BLaER1 treated with 17β-estradiol and CSF1 and Interleukin-3, amounts not matched to agents 10 nM and 100 nM (cell line): ENCODE results near the gene MFAP1.
"Not testable (repeated sequence)": the region's sequence is repeated elsewhere in the genome, so short reads cannot be mapped to it uniquely, and the experiment has no call there.

Experiments used
- H3K27ac ChIP-seq, 11 experiments: shearing (Covaris generic); formaldehyde crosslinking; 2 replicates each; pipeline ENCODE4 v1.8.1; 2022
- H3K27me3 ChIP-seq, 11 experiments: shearing (Covaris generic); formaldehyde crosslinking; 2 replicates each; pipeline ENCODE4 v1.8.1; 2022
- H3K36me3 ChIP-seq, 11 experiments: shearing (Covaris generic); formaldehyde crosslinking; 2 replicates each; pipeline ENCODE4 v1.8.1; 2022
- H3K4me1 ChIP-seq, 10 experiments: shearing (Covaris generic); formaldehyde crosslinking; 2 replicates each; pipeline ENCODE4 v1.8.1; 2022
- H3K4me2 ChIP-seq, 11 experiments: shearing (Covaris generic); formaldehyde crosslinking; 2 replicates each; pipeline ENCODE4 v1.8.1; 2022
- H3K4me3 ChIP-seq, 10 experiments: shearing (Covaris generic); formaldehyde crosslinking; 2 replicates each; pipeline ENCODE4 v1.8.1; 2022
- H3K9ac ChIP-seq, 11 experiments: shearing (Covaris generic); formaldehyde crosslinking; 2 replicates each; pipeline ENCODE4 v1.8.1; 2022
- H3K9me3 ChIP-seq, 11 experiments: shearing (Covaris generic); formaldehyde crosslinking; replicated peaks in 1 of 11; 2 replicates each; pipeline ENCODE4 v1.8.1; 2022
- H4K20me1 ChIP-seq, 11 experiments: shearing (Covaris generic); formaldehyde crosslinking; 2 replicates each; pipeline ENCODE4 v1.8.1; 2022
- Cebpa-rat ChIP-seq, 11 experiments: shearing (Covaris generic); IDR thresholded peaks; 2 replicates each; pipeline ENCODE4 v1.8.1; 2022

MFAP1 gene

DNA sequence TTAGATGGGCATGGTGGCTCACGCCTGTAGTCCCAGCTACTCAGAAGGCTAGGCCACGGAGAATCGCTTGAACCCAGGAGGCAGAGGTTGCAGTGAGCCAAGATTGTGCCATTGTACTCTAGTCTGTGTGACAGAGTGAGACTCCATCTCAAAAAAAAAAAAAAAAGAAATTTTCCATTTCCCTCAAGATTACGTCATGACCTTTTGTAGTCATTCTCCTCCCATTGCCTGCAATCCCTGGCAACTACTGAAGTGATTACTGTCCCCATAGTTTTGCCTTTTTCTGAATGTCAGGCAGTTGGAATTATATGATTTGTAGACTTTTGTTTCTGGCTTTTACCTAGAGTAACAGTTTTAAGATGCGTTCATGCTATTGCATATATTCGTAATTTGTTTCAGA, 30.3 kb upstream of the MFAP1 start:
- no peak overlapping the region for H3K9ac ChIP-seq
- no peak overlapping the region for H3K4me3 ChIP-seq
- H4K20me1 ChIP-seq = peaks cover 0 to 5% (median 0%) of the 10 kb centered on the region in 11 experiments; a peak in 4 of 22 replicates
- no peak for TF ChIP-seq Cebpa-rat (IDR thresholded peaks at IDR 0.05)
- no peak overlapping the region for H3K4me2 ChIP-seq
- H3K36me3 ChIP-seq = peaks cover 19 to 100% (median 96%) of the 10 kb centered on the region in 11 experiments
- no peaks in the 10 kb centered on the region for H3K4me1 ChIP-seq
- no peak overlapping the region for H3K27ac ChIP-seq
- H3K9me3 ChIP-seq = no peaks in the 10 kb centered on the region
- no peaks in the 10 kb centered on the region for H3K27me3 ChIP-seq

DNA sequence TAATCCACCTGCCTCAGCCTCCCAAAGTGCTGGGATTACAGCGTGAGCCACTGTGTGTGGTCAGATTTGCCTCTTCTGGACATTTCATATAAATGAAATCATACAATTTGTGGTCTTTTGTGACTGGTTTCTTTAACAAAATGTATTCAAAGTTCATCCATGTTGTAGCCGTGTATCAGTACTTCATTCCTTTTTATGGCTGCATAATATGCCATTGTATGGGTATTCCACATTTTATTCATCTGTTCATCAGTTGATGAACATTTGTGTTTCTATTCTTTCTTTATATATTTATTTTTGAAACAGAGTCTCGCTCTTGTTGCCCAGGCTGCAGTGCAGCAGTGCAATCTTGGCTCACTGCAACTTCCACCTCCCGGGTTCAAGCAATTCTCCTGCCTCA, 28.1 kb upstream of the MFAP1 start:
- H3K9me3 ChIP-seq = no peaks in the 10 kb centered on the region
- H3K36me3 ChIP-seq = peaks cover 19 to 99% (median 91%) of the 10 kb centered on the region in 11 experiments; a peak in 21 of 22 replicates
- H3K4me3 ChIP-seq = no peak overlapping the region
- H3K4me2 ChIP-seq = no peak overlapping the region
- H3K27me3 ChIP-seq = no peaks in the 10 kb centered on the region
- H4K20me1 ChIP-seq = peaks cover 0 to 5% (median 0%) of the 10 kb centered on the region in 11 experiments; a peak in 1 of 22 replicates
- H3K4me1 ChIP-seq = no peaks in the 10 kb centered on the region
- no peak for TF ChIP-seq Cebpa-rat (IDR thresholded peaks at IDR 0.05)
- H3K9ac ChIP-seq = no peak overlapping the region
- no peak overlapping the region for H3K27ac ChIP-seq

DNA sequence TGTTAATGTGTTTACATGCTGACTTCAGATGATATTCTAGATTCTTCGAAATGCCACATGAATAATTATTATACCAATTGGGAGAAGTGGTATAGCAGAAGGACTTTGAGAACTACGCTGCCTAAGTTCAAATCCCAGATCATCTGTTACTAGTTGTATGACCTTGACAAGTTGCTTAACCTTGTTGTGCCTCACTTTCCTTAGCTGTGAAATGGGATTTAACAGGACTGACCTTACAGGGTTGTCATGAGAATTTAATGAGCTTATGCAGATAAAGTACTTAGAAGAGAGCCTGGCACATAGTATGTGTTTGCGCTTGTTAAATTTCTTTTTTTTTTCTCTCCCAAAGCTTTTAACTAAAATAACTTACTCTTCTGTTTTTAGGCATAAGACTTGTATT, 26.8 kb upstream of the MFAP1 start:
- Histone ChIP-seq H3K4me2 (no peak overlapping the region), H3K9me3 (no peaks in the 10 kb centered on the region), H3K27ac (no peak overlapping the region), H3K36me3 (peaks cover 19 to 99% (median 92%) of the 10 kb centered on the region in 11 experiments; a peak in 21 of 22 replicates), H3K27me3 (no peaks in the 10 kb centered on the region), H3K4me3 (no peak overlapping the region), H3K4me1 (no peaks in the 10 kb centered on the region), H4K20me1 (peaks cover 0 to 5% (median 0%) of the 10 kb centered on the region in 11 experiments; a peak in 1 of 22 replicates), H3K9ac (no peak overlapping the region)
- no peak for TF ChIP-seq Cebpa-rat (IDR thresholded peaks at IDR 0.05)

DNA sequence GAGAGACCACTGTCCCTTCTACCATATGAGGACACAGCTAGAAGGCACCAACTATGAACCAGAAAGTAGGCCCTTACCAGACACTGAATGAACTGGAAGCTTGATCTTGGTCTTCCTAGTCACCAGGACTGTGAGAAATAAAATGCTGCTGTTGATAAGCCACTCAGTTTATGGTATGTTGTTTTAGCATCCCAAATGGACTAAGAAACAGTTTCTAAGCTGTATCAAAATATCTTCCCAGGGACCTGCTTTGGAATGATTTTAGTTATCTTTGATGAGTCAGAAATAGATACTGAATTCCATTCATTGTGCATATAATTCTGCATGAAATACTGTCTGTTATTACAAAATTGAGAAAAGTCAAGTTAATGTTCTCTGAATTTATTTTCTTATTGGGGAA, 20.9 kb upstream of the MFAP1 start:
- TF ChIP-seq Cebpa-rat (IDR thresholded peaks at IDR 0.05) = no peak
- H3K9me3 ChIP-seq = no peaks in the 10 kb centered on the region; a peak in 1 of 22 replicates
- H3K4me2 ChIP-seq = no peak overlapping the region
- no peaks in the 10 kb centered on the region for H3K4me1 ChIP-seq
- no peak overlapping the region for H3K4me3 ChIP-seq
- no peak overlapping the region for H3K9ac ChIP-seq
- peaks cover 5 to 99% (median 91%) of the 10 kb centered on the region in 11 experiments; a peak in 20 of 22 replicates for H3K36me3 ChIP-seq
- peaks cover 0 to 5% (median 0%) of the 10 kb centered on the region in 11 experiments; a peak in 1 of 22 replicates for H4K20me1 ChIP-seq
- H3K27ac ChIP-seq = no peak overlapping the region
- H3K27me3 ChIP-seq = no peaks in the 10 kb centered on the region

DNA sequence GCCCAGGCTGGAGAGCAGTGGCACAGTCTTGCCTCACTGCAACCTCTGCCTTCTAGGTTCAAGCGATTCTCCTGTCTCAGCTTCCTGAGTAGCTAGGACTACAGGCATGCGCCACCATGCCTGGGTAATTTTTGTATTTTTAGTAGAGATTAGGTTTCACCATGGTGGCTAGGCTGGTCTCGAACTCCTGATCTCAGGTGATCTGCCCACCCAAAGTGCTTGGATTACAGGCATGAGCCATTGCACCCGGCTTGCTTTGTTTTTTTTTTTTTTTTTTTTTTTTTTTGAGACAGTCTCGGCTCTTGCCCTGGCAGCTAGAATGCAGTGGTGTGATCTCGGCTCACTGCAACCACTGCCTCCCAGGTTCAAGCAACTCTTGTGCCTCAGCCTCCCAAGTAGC, 8.0 kb upstream of the MFAP1 start:
- peak overlapping the region in 6 of 11 experiments; percentile 0 to 94 (median 20); a peak in 4 of 22 replicates for H3K4me2 ChIP-seq
- not testable (repeated sequence) for H3K4me3 ChIP-seq

DNA sequence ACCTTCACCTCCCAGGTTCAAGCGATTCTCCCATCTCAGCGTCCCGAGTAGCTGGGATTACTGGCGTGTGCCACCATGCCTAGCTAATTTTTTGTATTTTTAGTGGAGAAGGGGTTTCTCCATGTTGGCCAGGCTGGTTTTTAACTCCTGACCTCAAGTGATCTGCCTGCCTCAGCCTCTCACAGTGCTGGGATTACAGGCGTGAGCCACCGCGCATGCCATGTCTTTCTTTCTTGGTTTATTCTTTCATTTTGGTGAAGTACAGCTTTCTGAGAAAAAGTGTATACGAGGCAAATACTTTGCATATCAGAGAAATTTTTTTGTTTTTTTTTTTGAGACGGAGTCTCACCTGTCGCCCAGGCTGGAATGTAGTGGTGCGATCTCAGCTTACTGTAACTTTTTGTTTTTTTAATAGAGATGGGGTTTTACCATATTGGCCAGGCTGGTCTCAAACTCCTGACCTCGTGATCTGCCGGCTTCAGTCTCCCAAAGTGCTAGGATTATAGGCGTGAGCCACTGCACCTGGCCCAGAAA, 7.1 kb upstream of the MFAP1 start:
- Histone ChIP-seq H4K20me1 (peaks cover 0 to 25% (median 9%) of the 10 kb centered on the region in 11 experiments; a peak in 7 of 22 replicates), H3K9ac (peak overlapping the region in 1 of 11 experiments; percentile 4; a peak in 1 of 22 replicates), H3K4me1 (peaks cover 26 to 58% (median 42%) of the 10 kb centered on the region in 10 experiments), H3K36me3 (peaks cover 8 to 83% (median 53%) of the 10 kb centered on the region in 11 experiments; a peak in 20 of 22 replicates), H3K4me2 (peak overlapping the region in 7 of 11 experiments; percentile 37 to 94 (median 85); a peak in 8 of 22 replicates)
- H3K9me3 ChIP-seq, H3K27ac ChIP-seq, H3K27me3 ChIP-seq, H3K4me3 ChIP-seq: not testable (repeated sequence)

More for the DNA sequence above, 8.0 kb upstream of the MFAP1 start:
- H3K9me3 ChIP-seq, H3K27me3 ChIP-seq, H3K27ac ChIP-seq: not testable (repeated sequence)
- H3K36me3 ChIP-seq = peaks cover 8 to 92% (median 62%) of the 10 kb centered on the region in 11 experiments; a peak in 20 of 22 replicates
- peak overlapping the region in 1 of 11 experiments; percentile 4; a peak in 1 of 22 replicates for H3K9ac ChIP-seq
- peaks cover 19 to 50% (median 38%) of the 10 kb centered on the region in 10 experiments for H3K4me1 ChIP-seq
- H4K20me1 ChIP-seq = peaks cover 0 to 25% (median 9%) of the 10 kb centered on the region in 11 experiments; a peak in 7 of 22 replicates

DNA sequence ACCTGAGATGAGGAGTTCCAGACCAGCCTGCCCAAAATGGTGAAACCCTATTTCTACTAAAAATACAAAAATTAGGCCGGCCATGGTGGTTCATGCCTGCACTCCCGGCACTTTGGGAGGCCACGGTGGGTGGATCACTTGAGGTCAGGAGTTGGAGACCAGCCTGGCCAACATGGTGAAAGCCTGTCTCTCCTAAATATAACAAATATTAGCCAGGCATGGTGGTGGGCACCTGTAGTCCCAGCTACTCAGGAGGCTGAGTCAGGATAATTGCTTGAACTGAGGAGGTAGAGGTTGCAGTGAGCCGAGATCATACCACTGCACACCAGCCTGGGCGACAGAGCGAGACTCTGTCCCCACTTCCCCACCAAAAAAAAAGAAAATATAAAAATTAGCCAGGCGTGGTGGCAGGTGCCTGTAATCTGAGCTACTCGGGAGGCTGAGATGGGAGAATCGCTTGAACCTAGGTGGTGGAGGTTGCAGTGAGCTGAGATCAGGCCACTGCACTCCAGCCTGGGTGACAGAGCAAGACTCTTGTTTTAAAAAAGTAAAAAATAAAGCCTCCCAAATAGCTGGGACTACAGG, 6.3 kb upstream of the MFAP1 start:
- not testable (repeated sequence) for H3K9ac ChIP-seq, H3K9me3 ChIP-seq, H3K4me3 ChIP-seq, H3K27me3 ChIP-seq, H3K27ac ChIP-seq
- H3K4me2 ChIP-seq = peak overlapping the region in 9 of 11 experiments; percentile 33 to 94 (median 83); a peak in 15 of 22 replicates
- peaks cover 0 to 25% (median 9%) of the 10 kb centered on the region in 11 experiments; a peak in 7 of 22 replicates for H4K20me1 ChIP-seq
- peaks cover 2 to 75% (median 45%) of the 10 kb centered on the region in 11 experiments; a peak in 19 of 22 replicates for H3K36me3 ChIP-seq
- peaks cover 34 to 66% (median 49%) of the 10 kb centered on the region in 10 experiments for H3K4me1 ChIP-seq

DNA sequence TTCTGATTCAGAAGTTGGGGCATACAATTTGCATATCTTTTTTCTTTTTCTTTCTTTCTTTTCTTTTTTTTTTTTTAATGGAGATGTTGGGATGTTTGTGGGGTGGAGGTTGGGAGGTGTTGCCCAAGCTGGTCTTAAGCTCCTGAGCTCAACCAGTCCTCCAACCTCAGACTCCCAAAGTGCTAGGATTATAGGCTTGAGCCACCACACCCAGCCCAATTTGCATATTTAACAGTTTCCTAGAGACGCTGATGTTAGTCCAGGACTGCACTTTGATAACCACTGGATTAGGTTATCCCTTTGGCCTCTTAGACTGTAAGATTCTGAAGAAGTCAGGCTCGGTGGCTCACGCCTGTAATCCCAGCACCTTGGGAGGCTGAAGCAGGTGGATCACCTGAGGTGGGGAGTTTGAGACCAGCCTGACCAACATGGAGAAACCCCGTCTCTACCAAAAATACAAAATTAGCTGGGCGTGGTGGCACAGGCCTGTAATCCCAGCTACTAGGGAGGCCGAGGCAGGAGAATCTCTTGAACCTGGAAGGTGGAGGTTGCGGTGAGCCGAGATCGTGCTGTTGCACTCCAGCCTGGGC, 5.6 kb upstream of the MFAP1 start:
- not testable (repeated sequence) for H3K27me3 ChIP-seq, H3K27ac ChIP-seq, H3K9me3 ChIP-seq
- Histone ChIP-seq H3K4me2 (peak overlapping the region in 9 of 11 experiments; percentile 18 to 94 (median 85); a peak in 15 of 22 replicates), H3K4me1 (peaks cover 39 to 71% (median 55%) of the 10 kb centered on the region in 10 experiments), H3K36me3 (peaks cover 0 to 68% (median 40%) of the 10 kb centered on the region in 11 experiments; a peak in 16 of 22 replicates), H3K4me3 (peak overlapping the region in 1 of 10 experiments; percentile 67; a peak in 1 of 20 replicates), H4K20me1 (peaks cover 0 to 25% (median 9%) of the 10 kb centered on the region in 11 experiments; a peak in 7 of 22 replicates), H3K9ac (peak overlapping the region in 1 of 11 experiments; percentile 14; a peak in 1 of 22 replicates)
